ENCODE data around the gene ARL11.

DNA sequence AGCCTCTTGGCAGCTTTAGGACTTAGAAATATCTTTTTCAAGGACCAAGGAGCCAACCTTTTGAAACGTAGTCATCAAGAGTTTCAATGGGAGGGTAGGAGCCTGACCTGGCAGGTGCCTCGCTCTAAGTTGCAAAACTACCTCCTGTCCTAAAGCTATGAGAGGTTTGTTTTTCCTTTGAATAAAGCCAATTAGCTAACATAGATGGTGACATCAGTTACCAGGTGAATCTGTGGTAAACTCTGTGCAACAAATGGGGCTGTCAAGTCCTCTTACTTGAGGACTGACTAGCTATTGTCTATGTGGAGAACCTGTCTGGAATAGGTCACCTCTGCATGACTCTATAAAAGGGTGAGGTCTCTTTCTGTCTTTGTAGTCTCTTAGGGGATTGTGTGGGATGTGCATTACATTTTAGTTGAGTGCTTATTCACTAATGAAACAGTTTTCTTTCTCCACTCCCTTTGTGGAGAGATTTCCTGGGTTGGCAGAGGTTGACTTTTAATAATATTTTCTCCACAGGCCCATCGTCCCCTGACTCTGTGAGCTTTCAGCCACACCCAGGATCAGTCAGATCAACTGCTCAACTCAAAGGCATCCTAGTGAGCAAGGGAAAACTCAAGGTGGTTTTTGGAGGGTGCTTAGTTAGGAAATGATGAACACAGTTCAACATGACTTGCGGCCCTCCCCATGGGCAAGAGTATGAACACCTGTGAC is 9.9 kb downstream of the ARL11 start:
- TF ChIP-seq, protein P1, sequence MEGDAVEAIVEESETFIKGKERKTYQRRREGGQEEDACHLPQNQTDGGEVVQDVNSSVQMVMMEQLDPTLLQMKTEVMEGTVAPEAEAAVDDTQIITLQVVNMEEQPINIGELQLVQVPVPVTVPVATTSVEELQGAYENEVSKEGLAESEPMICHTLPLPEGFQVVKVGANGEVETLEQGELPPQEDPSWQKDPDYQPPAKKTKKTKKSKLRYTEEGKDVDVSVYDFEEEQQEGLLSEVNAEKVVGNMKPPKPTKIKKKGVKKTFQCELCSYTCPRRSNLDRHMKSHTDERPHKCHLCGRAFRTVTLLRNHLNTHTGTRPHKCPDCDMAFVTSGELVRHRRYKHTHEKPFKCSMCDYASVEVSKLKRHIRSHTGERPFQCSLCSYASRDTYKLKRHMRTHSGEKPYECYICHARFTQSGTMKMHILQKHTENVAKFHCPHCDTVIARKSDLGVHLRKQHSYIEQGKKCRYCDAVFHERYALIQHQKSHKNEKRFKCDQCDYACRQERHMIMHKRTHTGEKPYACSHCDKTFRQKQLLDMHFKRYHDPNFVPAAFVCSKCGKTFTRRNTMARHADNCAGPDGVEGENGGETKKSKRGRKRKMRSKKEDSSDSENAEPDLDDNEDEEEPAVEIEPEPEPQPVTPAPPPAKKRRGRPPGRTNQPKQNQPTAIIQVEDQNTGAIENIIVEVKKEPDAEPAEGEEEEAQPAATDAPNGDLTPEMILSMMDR (conservative IDR thresholded peaks at IDR 0.05 in 1 of 2, IDR thresholded peaks at IDR 0.05 in 1 of 2; ENCODE audit: extremely low read depth in 1 of 2, insufficient read depth in 1 of 2, low read depth in 1 of 2, low read length in 2 of 2) = no peak
- no peak for TF ChIP-seq EZH2 (IDR thresholded peaks at IDR 0.05; ENCODE audit: borderline replicate concordance, low read length)

Measured in mammary epithelial cell (primary cell).